ENCODE results near the gene CPLX4. TPM values are rescaled to one million over a fixed set of nuclear protein-coding genes. Genes with fewer than 3 reads are reported as not detected.

Gene CPLX4
- total RNA-seq, 6 experiments from 2014 or later: not detected

DNA sequence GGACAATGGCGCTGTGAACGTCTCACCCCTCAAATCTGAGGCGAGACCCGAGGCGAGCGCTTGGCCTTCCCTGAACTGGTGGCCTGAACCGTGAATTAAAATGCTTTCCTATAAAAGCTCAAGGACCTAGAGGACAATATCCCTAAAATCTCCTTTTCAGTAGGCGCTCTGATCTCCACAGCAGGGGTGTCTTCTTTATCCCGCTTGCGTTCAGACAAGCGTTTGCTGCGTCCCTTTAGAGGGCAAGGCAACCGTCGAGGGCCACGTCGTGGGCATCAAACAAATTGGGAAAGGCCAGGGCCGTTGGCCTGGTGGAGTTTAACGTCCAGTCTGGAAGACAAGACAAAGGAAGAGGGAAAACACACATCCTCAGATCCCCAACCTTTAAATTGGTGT lies 43.9 kb downstream of the CPLX4 start:
- TF ChIP-seq, protein P1, sequence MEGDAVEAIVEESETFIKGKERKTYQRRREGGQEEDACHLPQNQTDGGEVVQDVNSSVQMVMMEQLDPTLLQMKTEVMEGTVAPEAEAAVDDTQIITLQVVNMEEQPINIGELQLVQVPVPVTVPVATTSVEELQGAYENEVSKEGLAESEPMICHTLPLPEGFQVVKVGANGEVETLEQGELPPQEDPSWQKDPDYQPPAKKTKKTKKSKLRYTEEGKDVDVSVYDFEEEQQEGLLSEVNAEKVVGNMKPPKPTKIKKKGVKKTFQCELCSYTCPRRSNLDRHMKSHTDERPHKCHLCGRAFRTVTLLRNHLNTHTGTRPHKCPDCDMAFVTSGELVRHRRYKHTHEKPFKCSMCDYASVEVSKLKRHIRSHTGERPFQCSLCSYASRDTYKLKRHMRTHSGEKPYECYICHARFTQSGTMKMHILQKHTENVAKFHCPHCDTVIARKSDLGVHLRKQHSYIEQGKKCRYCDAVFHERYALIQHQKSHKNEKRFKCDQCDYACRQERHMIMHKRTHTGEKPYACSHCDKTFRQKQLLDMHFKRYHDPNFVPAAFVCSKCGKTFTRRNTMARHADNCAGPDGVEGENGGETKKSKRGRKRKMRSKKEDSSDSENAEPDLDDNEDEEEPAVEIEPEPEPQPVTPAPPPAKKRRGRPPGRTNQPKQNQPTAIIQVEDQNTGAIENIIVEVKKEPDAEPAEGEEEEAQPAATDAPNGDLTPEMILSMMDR (IDR thresholded peaks at IDR 0.05): no peak
- H3K4me3 Mint-ChIP-seq: no peak overlapping the region
- H3K36me3 Mint-ChIP-seq (ENCODE audit: low read depth): no peaks in the 10 kb centered on the region
- no peak overlapping the region for H3K27ac Mint-ChIP-seq
- peaks cover 57% of the 10 kb centered on the region for H3K27me3 Mint-ChIP-seq (ENCODE audit: insufficient read depth)
- no peaks in the 10 kb centered on the region; the same call in 1 of the 2 replicates for H3K9me3 Mint-ChIP-seq
- H3K4me1 Mint-ChIP-seq (ENCODE audit: low read depth): peaks cover 7% of the 10 kb centered on the region; the same call in 1 of the 2 replicates
- DNase-seq: no peak

DNA sequence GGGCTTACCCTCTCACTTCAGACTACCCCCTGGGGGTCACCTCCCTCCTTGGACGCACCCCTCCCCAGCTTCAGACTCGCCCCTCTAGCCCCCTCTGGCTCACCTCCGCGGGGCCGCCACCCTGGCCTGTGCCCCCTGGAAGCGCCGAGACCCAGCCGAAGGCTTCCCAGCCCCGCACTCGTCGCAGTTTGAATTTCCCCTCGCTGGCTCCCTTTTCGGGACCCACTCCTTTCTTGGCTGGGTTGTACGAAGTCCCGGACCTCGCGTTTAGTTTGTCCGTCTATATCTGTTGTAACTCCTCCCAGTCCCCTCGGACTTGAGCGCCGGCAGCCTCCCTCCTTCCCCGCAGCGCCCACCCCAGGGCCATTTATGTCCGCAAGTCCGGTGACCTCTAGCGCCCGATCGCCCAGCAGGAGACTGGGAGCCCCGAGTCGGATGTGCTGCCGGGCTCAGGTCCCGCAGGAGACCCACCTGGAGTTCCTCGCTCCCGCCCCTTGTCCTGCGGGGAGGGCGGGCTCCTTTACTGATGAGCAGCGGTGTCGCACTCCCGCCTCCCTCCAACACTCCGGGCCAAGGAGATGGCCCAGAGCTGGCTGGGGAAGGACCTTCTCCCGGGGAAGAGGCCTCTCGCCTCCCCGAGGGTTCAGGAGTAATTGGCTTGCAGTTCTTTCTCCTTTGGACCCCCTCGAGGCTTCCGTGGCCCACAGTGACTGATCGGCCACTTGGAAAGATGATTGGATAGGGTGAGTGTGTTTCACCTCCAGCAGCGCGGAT lies 44.5 kb downstream of the CPLX4 start:
- no peak for DNase-seq
- Mint-ChIP-seq H3K27ac (no peak overlapping the region), H3K4me3 (no peak overlapping the region), H3K4me1 (ENCODE audit: low read depth) (peaks cover 7% of the 10 kb centered on the region; the same call in 1 of the 2 replicates), H3K36me3 (ENCODE audit: low read depth) (no peaks in the 10 kb centered on the region), H3K27me3 (ENCODE audit: insufficient read depth) (peaks cover 57% of the 10 kb centered on the region), H3K9me3 (no peaks in the 10 kb centered on the region; the same call in 1 of the 2 replicates)
- TF ChIP-seq, protein P1 (IDR thresholded peaks at IDR 0.05): no peak

DNA sequence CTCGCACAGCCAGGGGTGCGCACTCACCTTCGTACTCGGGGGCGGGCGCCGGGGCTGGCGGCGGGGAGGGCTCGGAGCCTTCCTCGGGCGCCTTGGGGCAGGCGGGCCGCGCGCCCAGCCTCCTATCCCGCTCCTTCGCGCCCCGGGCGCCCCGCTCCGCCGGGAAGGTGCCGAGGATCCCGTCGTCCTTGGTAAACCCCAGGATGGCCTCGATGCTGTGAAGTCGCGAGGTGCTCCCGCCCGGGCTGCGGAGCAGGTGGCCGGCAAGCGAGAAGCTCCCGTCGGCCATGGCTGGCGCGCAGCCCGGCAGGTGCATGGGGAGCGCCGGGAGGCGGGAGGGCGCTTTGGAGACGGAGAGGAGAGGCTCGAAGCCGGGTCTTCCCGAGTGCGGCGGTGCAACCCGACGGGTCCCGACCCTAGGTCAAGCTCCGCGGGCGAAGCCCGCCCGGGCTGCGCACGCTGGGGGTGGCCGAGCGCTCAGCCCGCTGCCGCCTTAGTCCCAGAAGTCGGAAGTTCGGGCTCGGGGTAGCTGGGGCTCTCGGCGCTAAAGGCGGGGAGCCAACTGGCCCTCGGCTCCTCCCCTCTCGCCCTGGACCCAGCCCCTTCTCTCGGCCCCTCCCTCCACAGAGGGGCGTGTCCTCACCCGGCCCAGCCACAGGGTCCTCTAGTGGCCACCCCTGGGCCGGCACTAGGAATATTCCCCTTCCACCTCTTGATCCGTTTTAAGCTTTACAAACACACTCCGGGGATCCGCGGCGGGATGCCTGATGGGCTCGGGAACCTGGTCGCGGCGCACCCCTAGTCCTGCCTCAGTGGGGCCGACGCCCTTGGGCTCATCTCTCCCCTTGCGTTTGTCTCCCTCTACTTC lies 45.3 kb downstream of the CPLX4 start, which contains the start of gene RAX:
Gene RAX (minus strand): TSS at position 564 of the 868 bp plus-strand sequence. CDS start 248 bp downstream, at position 316.
- Mint-ChIP-seq H3K27ac (no peak within 1 kb of the TSS), H3K4me3 (no peak within 1 kb of the TSS), H3K4me1 (ENCODE audit: low read depth) (peaks cover 7% of the 10 kb centered on the region; the same call in 1 of the 2 replicates), H3K36me3 (ENCODE audit: low read depth) (no peaks in the 10 kb centered on the region), H3K27me3 (ENCODE audit: insufficient read depth) (peaks cover 66% of the 10 kb centered on the region), H3K9me3 (no peaks in the 10 kb centered on the region; the same call in 1 of the 2 replicates)
- TF ChIP-seq, protein P1 (IDR thresholded peaks at IDR 0.05): peak; percentile 38
- no peak for DNase-seq

DNA sequence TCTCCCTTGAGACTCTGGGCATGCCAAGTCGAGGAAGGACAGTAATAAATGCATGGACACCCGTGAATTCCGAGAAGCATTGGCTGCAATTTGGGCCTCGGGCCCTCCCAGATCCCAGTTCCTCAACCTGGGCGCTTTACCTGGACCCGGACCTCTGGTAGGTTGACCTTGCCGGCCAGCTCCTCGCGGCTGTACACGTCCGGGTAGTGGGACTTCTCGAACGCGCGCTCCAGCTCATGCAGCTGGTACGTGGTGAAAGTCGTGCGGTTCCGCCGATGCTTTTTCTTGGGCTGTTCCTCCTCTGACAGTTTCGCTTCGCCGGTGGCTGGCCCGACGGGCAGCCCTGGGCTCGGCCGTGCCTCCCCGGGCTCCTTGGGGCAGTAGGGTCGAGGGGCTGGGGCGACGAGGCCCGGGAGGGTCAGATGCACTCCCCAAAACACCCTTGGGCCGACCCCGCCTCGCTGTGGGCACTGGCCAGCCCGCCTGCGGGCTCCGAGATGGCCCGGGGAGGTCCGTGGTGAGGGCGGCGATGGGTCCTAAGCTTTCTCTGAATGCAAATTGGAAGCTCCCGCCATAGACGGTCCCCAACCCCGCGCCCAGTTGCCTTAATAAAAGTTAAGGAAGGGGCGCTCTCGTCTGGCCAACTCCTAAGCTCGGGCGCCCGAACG lies 46.1 kb downstream of the CPLX4 start:
- TF ChIP-seq, protein P1 (IDR thresholded peaks at IDR 0.05): no peak
- no peaks in the 10 kb centered on the region; the same call in 1 of the 2 replicates for H3K9me3 Mint-ChIP-seq
- no peak for DNase-seq
- peaks cover 7% of the 10 kb centered on the region; the same call in 1 of the 2 replicates for H3K4me1 Mint-ChIP-seq (ENCODE audit: low read depth)
- no peak overlapping the region for H3K27ac Mint-ChIP-seq
- peaks cover 68% of the 10 kb centered on the region for H3K27me3 Mint-ChIP-seq (ENCODE audit: insufficient read depth)
- no peak overlapping the region for H3K4me3 Mint-ChIP-seq
- H3K36me3 Mint-ChIP-seq (ENCODE audit: low read depth): no peaks in the 10 kb centered on the region

DNA sequence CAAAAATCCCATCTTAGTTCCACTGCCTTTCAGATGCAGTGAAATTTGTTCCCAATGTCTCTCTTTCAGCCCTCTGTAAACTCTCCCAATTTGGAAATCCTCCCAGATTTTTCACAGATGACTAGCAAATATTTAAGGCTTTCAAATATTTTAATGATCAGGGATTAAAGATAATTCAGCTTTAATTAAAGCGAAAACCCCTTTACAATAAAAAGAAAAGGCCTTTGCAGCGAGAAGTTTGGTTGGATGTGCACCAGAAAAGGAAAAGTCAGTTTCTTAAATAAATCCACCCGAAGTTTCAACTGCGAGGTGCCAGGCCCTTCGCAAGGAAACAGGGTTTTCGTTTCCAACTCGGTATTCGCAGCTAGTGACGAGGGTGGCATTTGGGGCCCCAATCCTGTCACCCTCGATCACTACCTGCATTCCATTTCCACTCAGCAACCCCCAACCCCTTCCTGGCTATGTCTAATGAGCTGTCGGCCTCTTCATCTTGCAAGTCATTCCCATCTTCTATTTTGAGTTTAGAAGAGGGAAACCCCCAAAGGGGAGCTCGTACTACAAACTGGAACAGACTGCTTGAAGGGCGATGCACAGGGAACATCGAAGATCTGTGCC lies 46.7 kb downstream of the CPLX4 start:
- Mint-ChIP-seq H3K4me1 (ENCODE audit: low read depth) (peaks cover 7% of the 10 kb centered on the region; the same call in 1 of the 2 replicates), H3K9me3 (no peaks in the 10 kb centered on the region; the same call in 1 of the 2 replicates), H3K27me3 (ENCODE audit: insufficient read depth) (peaks cover 71% of the 10 kb centered on the region), H3K27ac (no peak overlapping the region), H3K4me3 (no peak overlapping the region; the same call in 1 of the 2 replicates), H3K36me3 (ENCODE audit: low read depth) (no peaks in the 10 kb centered on the region)
- no peak for DNase-seq
- TF ChIP-seq, protein P1 (IDR thresholded peaks at IDR 0.05): no peak
